Neural cell (in vitro differentiated cells): ENCODE data around the gene CROT. TPM values are rescaled to one million over a fixed set of nuclear protein-coding genes. Genes with fewer than 3 reads are reported as not detected.

Source experiments
- H2AFZ ChIP-seq: fragments of 200-600, 300-800 bp; sonication (generic), shearing (Covaris generic); 2 replicates; pipeline ENCODE4 v1.6.0; 2014; ENCODE audit warnings: low read depth, mild to moderate bottlenecking, antibody characterized with exemption, low read length, moderate library complexity
- H3F3A ChIP-seq: fragments of 200-600 bp; shearing (Covaris generic); 2 replicates; pipeline ENCODE4 v1.6.1; 2016; ENCODE audit warnings: mild to moderate bottlenecking, moderate library complexity, mixed read lengths, antibody characterized with exemption, low read length; ENCODE audit not compliant: insufficient read depth, poor library complexity, severe bottlenecking
- H3K27ac ChIP-seq: fragments of 200-600, 300-800 bp; sonication (generic), shearing (Covaris generic); 2 replicates; pipeline ENCODE4 v1.5.1; 2014; ENCODE audit warnings: mild to moderate bottlenecking, low read length, moderate library complexity
- H3K27me3 ChIP-seq: fragments of 300-800, 200-600 bp; sonication (generic), shearing (Covaris generic); 2 replicates; pipeline ENCODE4 v1.6.0; 2014; ENCODE audit warnings: mild to moderate bottlenecking, low read depth, low read length, moderate library complexity; ENCODE audit not compliant: insufficient read depth
- H3K36me3 ChIP-seq: fragments of 300-800, 200-600 bp; sonication (generic), shearing (Covaris generic); 2 replicates; pipeline ENCODE4 v1.5.1; 2014; ENCODE audit warnings: mild to moderate bottlenecking, antibody characterized with exemption, low read length, moderate library complexity; ENCODE audit not compliant: insufficient read depth
- H3K4me2 ChIP-seq: fragments of 300-800, 200-600 bp; sonication (generic), shearing (Covaris generic); 2 replicates; pipeline ENCODE4 v1.6.0; 2014; ENCODE audit warnings: mild to moderate bottlenecking, low read length
- H3K4me3 ChIP-seq: fragments of 300-800, 200-600 bp; sonication (generic), shearing (Covaris generic); 2 replicates; pipeline ENCODE4 v1.5.1; 2014; ENCODE audit warnings: mild to moderate bottlenecking, low read length, moderate library complexity
- H3K79me2 ChIP-seq: fragments of 200-600 bp; shearing (Covaris generic); replicated peaks from 2 replicates; pipeline ENCODE4 v1.6.0; 2014; ENCODE audit warnings: mild to moderate bottlenecking, low read length, moderate library complexity; ENCODE audit not compliant: insufficient read depth
- H3K9ac ChIP-seq: fragments of 300-800, 200-600 bp; sonication (generic), shearing (Covaris generic); 2 replicates; pipeline ENCODE4 v1.6.1; 2016; ENCODE audit warnings: mild to moderate bottlenecking, low read length, mixed read lengths
- H3K9me2 ChIP-seq: fragments of 200-600 bp; shearing (Covaris generic); 2 replicates; pipeline ENCODE4 v1.6.1; 2016; ENCODE audit warnings: mild to moderate bottlenecking, low read length, mixed read lengths; ENCODE audit not compliant: insufficient read depth
- H3K9me3 ChIP-seq: fragments of 200-600, 300-800 bp; sonication (generic), shearing (Covaris generic); 2 replicates; pipeline ENCODE4 v1.6.1; 2016; ENCODE audit warnings: mild to moderate bottlenecking, mixed run types, low read length, moderate library complexity, mixed read lengths
- H4K20me1 ChIP-seq: fragments of 200-600 bp; shearing (Covaris generic); 2 replicates; pipeline ENCODE4 v1.6.1; 2016; ENCODE audit warnings: mild to moderate bottlenecking, mixed run types; ENCODE audit not compliant: insufficient read depth
- EP300 ChIP-seq: fragments of 450-650 bp; conservative IDR thresholded peaks from 2 replicates; pipeline ENCODE4 v1.6.1; 2014; ENCODE audit warnings: antibody characterized with exemption, mild to moderate bottlenecking, moderate library complexity; ENCODE audit not compliant: poor library complexity, severe bottlenecking
- EZH2 ChIP-seq: fragments of 200-600, 300-800 bp; shearing (Covaris generic), sonication (generic); IDR thresholded peaks from 2 replicates; pipeline ENCODE4 v1.6.1; 2014; ENCODE audit warnings: antibody characterized with exemption, low read length, borderline replicate concordance, mild to moderate bottlenecking; ENCODE audit not compliant: insufficient read depth, poor library complexity, severe bottlenecking
- MXI1 ChIP-seq: fragments of 450-650 bp; conservative IDR thresholded peaks from 2 replicates; pipeline ENCODE4 v1.6.1; 2014; ENCODE audit warnings: antibody characterized with exemption, mild to moderate bottlenecking; ENCODE audit not compliant: poor library complexity, severe bottlenecking
- POLR2AphosphoS5 ChIP-seq: IDR thresholded peaks from 2 replicates; pipeline ENCODE4 v1.6.1; 2012
- RAD21 ChIP-seq: fragments of 450-650 bp; conservative IDR thresholded peaks from 2 replicates; pipeline ENCODE4 v1.6.1; 2014; ENCODE audit warnings: antibody characterized with exemption, mild to moderate bottlenecking, moderate library complexity
- SMC3 ChIP-seq: fragments of 450-650 bp; conservative IDR thresholded peaks from 2 replicates; pipeline ENCODE4 v1.6.1; 2014; ENCODE audit warnings: antibody characterized with exemption, mild to moderate bottlenecking, moderate library complexity; ENCODE audit not compliant: poor library complexity
- TAF1 ChIP-seq: IDR thresholded peaks from 2 replicates; pipeline ENCODE4 v1.6.1; 2012; ENCODE audit warnings: low read depth
- polyA plus RNA-seq: library from polyadenylated mRNA; depleted of rRNA; stranded (reverse); fragments of >200 nt; gene quantifications from 2 replicates; pipeline ENCODE4 v1.2.3, GENCODE V29; 2014
- TF ChIP-seq, protein P1 (sequence below): IDR thresholded peaks from 2 replicates; pipeline ENCODE4 v1.6.1; 2012; ENCODE audit warnings: borderline replicate concordance
- TF ChIP-seq, protein P2 (sequence below): fragments of 450-650 bp; IDR thresholded peaks from 2 replicates; pipeline ENCODE4 v1.5.1; 2014; ENCODE audit warnings: antibody characterized with exemption, mild to moderate bottlenecking, moderate library complexity; ENCODE audit not compliant: poor library complexity, severe bottlenecking

The CROT gene
- polyA plus RNA-seq, 1 donor from 2014 or later = 20.6 TPM

DNA sequence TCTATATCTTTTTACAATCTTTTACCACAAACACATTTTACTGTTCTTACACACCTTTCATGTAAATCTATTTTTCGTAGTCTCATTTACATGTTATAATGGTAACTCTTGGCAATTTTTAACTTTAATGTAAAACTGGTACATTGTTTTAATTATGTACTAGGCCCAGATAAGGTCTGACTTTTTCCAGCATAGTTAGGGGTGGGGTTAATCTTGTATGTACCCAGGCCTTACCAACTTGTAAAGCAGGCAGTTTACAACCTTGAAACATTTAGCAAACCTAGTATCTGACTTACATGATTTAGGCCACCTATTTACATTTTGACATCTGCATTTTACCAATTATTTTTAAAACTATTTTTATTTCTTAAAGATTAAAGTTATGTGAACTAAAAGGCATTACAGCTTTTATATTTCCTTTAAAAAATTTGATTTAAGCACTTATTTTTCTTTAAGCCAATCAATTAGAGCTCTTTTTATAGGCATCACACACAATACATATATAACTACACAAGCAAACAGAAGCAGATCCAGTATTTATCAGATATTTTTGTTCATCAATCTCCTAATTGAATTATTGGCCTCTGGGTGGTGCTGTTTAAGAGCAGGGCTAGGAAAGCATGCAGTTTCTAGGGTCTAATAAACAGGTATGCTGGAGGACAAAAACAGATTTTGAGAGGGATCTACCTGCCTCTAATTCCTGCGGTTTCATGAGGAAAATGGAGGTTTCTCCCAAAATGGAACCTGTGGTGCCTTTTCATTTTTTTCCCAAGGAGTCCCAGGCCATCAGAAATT lies 19.7 kb upstream of the CROT start:
- H3K9me3 ChIP-seq = peaks cover 3% of the 10 kb centered on the region
- no peak overlapping the region for H2AFZ ChIP-seq
- H3K9me2 ChIP-seq = no peaks in the 10 kb centered on the region
- no peaks in the 10 kb centered on the region for H3K79me2 ChIP-seq
- no peaks in the 10 kb centered on the region for H3K27me3 ChIP-seq
- H3K36me3 ChIP-seq = peaks cover 5% of the 10 kb centered on the region
- H4K20me1 ChIP-seq = no peaks in the 10 kb centered on the region
- TF ChIP-seq SMC3 = no peak
- no peak for TF ChIP-seq RAD21
- TF ChIP-seq EP300 = no peak
- TF ChIP-seq, protein P1, sequence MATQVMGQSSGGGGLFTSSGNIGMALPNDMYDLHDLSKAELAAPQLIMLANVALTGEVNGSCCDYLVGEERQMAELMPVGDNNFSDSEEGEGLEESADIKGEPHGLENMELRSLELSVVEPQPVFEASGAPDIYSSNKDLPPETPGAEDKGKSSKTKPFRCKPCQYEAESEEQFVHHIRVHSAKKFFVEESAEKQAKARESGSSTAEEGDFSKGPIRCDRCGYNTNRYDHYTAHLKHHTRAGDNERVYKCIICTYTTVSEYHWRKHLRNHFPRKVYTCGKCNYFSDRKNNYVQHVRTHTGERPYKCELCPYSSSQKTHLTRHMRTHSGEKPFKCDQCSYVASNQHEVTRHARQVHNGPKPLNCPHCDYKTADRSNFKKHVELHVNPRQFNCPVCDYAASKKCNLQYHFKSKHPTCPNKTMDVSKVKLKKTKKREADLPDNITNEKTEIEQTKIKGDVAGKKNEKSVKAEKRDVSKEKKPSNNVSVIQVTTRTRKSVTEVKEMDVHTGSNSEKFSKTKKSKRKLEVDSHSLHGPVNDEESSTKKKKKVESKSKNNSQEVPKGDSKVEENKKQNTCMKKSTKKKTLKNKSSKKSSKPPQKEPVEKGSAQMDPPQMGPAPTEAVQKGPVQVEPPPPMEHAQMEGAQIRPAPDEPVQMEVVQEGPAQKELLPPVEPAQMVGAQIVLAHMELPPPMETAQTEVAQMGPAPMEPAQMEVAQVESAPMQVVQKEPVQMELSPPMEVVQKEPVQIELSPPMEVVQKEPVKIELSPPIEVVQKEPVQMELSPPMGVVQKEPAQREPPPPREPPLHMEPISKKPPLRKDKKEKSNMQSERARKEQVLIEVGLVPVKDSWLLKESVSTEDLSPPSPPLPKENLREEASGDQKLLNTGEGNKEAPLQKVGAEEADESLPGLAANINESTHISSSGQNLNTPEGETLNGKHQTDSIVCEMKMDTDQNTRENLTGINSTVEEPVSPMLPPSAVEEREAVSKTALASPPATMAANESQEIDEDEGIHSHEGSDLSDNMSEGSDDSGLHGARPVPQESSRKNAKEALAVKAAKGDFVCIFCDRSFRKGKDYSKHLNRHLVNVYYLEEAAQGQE = no peak
- no peak for TF ChIP-seq POLR2AphosphoS5
- TF ChIP-seq, protein P2, sequence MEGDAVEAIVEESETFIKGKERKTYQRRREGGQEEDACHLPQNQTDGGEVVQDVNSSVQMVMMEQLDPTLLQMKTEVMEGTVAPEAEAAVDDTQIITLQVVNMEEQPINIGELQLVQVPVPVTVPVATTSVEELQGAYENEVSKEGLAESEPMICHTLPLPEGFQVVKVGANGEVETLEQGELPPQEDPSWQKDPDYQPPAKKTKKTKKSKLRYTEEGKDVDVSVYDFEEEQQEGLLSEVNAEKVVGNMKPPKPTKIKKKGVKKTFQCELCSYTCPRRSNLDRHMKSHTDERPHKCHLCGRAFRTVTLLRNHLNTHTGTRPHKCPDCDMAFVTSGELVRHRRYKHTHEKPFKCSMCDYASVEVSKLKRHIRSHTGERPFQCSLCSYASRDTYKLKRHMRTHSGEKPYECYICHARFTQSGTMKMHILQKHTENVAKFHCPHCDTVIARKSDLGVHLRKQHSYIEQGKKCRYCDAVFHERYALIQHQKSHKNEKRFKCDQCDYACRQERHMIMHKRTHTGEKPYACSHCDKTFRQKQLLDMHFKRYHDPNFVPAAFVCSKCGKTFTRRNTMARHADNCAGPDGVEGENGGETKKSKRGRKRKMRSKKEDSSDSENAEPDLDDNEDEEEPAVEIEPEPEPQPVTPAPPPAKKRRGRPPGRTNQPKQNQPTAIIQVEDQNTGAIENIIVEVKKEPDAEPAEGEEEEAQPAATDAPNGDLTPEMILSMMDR = no peak
- TF ChIP-seq TAF1 = no peak
- TF ChIP-seq MXI1 = no peak
- TF ChIP-seq EZH2 = no peak
- no peak overlapping the region for H3K9ac ChIP-seq
- no peak overlapping the region for H3K4me3 ChIP-seq
- no peak overlapping the region for H3K27ac ChIP-seq
- H3K4me2 ChIP-seq = no peak overlapping the region
- no peaks in the 10 kb centered on the region for H3F3A ChIP-seq

DNA sequence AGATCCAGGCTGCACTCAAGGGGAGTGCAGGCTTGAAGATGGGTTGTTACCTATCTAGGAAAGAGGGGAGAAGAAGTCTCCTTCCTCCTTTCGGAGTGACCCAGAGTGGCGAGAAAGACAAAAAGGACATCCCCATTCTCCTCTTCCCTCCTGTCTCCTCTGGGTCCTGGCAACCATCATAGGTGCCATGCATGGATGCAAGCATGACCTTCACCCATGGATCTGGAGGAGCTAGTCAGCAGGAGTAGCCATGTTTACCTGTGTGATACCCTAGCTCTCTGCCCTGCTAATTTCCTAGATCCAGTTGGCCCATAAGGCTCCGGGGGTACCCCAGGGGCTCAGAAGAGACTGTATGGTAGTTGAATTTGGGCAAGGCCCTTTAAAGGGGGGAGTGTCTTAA lies 17.2 kb upstream of the CROT start:
- Histone ChIP-seq H3F3A (no peaks in the 10 kb centered on the region), H3K27me3 (no peaks in the 10 kb centered on the region), H3K9ac (no peak overlapping the region), H3K4me2 (no peak overlapping the region), H3K36me3 (peaks cover 5% of the 10 kb centered on the region), H3K27ac (no peak overlapping the region), H2AFZ (no peak overlapping the region), H3K79me2 (no peaks in the 10 kb centered on the region), H3K9me3 (peaks cover 3% of the 10 kb centered on the region), H3K9me2 (no peaks in the 10 kb centered on the region), H4K20me1 (no peaks in the 10 kb centered on the region), H3K4me3 (no peak overlapping the region)
- TF ChIP-seq, protein P1 = no peak
- TF ChIP-seq POLR2AphosphoS5 (no peak), EP300 (no peak), RAD21 (no peak), MXI1 (no peak), EZH2 (no peak), SMC3 (no peak), TAF1 (no peak)
- TF ChIP-seq, protein P2 = no peak
